Prostate gland (tissue), 2 donors: ENCODE measurements around the gene LRRC26.

Experiments
- POLR2A ChIP-seq: fragments of 450-650 bp; IDR thresholded peaks from one replicate; pipeline ENCODE4 v1.6.1; 2016; ENCODE audit warnings: antibody characterized with exemption, mild to moderate bottlenecking
- POLR2AphosphoS5 ChIP-seq: sonication (generic); formaldehyde crosslinking; IDR thresholded peaks from one replicate; pipeline ENCODE4 v1.6.1; 2017; ENCODE audit warnings: antibody characterized with exemption
- TF ChIP-seq, protein P1 (sequence below), 4 experiments: fragments of 200-600 bp in 2 of 4; fragments of 450-650 bp in 2 of 4; sonication (generic) in 2 of 4; IDR thresholded peaks; 1 replicate in 3 of 4; 2 replicates in 1 of 4; pipeline ENCODE4 v1.5.1; 2016 to 2019; ENCODE audit warnings: antibody characterized with exemption in 4 of 4, mild to moderate bottlenecking in 2 of 4, moderate library complexity in 2 of 4

DNA sequence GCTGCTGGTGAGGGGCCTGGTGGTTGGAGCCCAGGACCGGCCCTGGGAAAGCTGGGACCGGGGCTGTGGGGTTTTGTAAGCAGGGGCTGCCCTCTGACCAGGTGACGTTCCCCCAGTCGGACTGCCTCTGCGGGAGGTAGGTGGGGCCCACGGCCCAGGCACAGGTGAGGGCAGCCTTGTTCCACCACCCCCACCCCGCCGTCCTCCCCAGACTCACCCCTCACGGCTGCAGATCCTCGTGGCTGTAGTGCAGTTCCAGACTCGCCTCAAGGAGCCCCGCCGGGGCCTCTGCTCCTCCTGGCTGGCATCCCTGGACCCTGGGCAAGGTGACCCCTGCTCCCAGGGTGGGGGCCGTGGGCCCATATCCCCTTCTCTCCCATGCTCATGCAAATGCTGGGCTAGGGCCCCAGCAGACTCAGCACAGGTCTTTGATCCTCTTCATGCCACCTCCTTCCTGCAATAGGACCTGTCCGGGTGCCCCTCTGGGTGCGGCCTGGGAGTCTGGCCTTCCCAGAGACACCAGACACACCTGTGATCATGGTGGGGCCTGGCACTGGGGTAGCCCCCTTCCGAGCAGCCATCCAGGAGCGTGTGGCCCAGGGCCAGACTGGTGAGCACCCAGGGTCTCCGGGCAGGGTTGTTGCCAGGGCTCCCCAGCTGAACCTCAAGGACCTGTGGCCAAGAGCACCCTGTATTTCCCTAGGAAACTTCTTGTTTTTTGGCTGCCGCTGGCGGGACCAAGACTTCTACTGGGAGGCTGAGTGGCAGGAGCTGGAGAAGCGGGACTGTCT, 45.5 kb upstream of the LRRC26 start:
- TF ChIP-seq, protein P1, sequence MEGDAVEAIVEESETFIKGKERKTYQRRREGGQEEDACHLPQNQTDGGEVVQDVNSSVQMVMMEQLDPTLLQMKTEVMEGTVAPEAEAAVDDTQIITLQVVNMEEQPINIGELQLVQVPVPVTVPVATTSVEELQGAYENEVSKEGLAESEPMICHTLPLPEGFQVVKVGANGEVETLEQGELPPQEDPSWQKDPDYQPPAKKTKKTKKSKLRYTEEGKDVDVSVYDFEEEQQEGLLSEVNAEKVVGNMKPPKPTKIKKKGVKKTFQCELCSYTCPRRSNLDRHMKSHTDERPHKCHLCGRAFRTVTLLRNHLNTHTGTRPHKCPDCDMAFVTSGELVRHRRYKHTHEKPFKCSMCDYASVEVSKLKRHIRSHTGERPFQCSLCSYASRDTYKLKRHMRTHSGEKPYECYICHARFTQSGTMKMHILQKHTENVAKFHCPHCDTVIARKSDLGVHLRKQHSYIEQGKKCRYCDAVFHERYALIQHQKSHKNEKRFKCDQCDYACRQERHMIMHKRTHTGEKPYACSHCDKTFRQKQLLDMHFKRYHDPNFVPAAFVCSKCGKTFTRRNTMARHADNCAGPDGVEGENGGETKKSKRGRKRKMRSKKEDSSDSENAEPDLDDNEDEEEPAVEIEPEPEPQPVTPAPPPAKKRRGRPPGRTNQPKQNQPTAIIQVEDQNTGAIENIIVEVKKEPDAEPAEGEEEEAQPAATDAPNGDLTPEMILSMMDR (IDR thresholded peaks at IDR 0.05) = no peak
- TF ChIP-seq POLR2AphosphoS5 = no peak
- TF ChIP-seq POLR2A = no peak
